Activated CD8-positive, alpha-beta memory T cell treated with anti-CD3 and anti-CD28 coated beads, Interleukin-2, amount 50 U/mL, for 1 hour (primary cell): Measurements from ENCODE around the gene CAVIN2.

Experiments used
- DNase-seq: peaks from one replicate; pipeline ENCODE4 v3.0.0-alpha.2; 2020; ENCODE audit errors: extremely low read depth

The CAVIN2 gene, protein sequence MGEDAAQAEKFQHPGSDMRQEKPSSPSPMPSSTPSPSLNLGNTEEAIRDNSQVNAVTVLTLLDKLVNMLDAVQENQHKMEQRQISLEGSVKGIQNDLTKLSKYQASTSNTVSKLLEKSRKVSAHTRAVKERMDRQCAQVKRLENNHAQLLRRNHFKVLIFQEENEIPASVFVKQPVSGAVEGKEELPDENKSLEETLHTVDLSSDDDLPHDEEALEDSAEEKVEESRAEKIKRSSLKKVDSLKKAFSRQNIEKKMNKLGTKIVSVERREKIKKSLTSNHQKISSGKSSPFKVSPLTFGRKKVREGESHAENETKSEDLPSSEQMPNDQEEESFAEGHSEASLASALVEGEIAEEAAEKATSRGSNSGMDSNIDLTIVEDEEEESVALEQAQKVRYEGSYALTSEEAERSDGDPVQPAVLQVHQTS

DNA sequence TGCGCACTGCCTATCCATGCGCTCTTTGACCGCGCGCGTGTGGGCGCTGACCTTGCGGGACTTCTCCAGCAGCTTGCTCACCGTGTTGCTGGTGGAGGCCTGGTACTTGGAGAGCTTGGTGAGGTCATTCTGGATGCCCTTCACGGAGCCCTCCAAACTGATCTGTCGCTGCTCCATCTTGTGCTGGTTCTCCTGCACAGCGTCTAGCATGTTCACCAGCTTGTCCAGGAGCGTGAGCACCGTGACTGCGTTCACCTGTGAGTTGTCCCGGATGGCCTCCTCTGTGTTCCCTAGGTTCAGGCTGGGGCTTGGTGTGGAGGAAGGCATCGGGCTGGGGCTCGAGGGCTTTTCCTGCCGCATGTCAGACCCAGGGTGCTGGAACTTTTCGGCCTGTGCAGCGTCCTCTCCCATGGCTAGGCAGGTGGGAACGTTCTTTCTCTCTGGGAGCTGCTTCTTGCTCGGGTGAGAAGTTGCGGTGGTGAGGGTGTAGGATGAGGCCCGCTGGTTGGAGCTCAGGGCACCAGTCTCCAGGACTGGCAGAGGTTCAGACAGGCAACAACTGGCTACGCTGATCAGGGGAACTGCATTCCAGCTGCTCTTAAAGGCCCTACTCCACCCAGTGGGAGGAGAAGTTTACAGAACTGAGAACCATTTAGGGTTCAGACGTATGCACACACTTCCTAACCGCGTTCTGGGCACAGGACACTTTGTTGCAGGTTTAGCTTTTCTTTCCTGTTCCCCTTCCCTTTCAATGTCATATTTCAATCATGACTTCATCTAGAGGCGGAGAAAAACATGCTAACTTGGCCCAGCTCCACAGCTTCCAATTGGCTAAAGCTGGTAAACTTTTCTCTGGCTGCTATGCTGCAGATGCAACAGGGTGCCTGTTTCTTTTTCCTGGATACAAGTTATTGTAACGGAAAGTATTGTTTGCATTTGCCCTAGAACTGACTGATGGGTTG lies at the start of gene CAVIN2:
Gene CAVIN2, minus strand, starts transcription at position 574 of the 962 bp plus-strand sequence. Its CDS starts 163 bp downstream, at position 411.
- no peak for DNase-seq

DNA sequence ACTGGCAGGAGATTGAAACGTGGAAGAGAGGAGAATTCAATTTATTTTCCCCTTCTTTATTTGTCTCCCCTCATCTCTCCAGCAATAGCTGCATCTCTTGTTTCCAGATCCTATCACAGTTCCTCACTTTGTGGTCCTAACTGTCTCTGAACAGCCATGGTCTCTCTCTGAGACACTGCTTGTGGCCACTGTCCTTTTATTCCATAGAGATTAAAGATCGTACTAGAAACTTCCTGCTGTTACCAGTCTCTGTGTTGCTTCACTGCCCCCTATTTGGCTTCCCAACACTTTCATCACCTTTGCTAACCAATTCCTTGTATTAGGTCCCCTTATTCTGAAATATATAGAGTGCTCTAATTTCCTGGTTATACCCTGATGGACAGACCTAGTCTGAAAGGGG lies 48.9 kb upstream of the CAVIN2 start:
- DNase-seq, result no peak

DNA sequence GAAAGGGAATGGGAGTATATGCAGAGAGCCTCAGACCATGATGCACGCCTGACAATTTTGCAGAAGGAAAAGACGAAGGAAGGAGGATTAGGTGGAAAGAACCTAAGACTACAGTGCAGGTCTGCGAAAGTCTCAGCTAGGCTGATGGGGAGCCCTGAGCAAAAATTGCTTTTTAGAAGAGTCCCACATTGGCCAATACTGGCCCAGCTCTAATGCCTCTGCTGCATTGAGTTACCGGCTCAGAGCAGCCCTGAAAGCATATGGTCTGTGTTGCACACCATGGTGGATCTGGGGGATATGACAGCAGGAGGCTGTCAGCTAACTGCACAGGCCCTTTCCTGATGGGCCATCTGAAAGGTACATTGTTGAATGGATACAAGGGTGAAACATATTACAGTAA lies 48.3 kb upstream of the CAVIN2 start:
- DNase-seq, result no peak

DNA sequence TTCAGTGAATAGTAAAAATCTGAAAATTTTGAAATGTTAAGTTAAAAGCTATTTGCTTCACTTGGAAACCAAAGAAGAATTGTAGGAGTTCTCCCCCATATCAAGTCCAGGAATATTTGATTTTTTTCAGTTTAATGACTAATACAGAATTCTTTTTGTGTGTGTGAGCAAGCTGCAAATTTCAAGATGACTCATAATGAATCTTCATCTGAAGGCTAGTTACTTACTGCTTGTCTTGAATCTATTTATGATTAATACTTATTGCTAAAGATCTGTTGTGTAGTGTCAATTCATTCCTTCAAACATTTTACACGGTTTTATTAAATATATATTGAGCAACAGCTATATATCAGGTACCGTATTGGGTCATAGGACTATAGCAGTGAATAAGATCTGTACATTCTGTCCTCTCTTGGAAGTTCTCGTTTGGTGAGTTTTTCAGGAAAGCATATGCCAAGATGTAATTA lies 47.8 kb upstream of the CAVIN2 start:
- DNase-seq, result no peak

DNA sequence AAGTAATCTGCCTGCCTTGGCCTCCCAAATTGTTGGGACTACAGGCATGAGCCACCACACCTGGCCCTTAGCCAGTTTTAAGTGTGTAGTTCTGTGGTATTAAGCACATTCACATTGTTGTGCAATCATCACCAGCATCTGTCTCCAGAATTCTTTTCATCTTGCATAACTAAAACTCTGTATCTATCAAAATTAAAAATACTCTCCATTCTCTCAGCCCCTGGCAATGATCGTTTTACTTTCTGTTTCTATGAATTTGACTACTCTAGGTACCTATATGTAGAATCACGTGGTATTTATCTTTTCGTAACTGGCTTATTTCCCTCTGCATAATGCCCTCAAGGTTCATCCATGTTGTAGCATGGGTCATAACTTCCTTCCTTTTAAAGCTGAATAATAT lies 45.5 kb upstream of the CAVIN2 start:
- no peak for DNase-seq

DNA sequence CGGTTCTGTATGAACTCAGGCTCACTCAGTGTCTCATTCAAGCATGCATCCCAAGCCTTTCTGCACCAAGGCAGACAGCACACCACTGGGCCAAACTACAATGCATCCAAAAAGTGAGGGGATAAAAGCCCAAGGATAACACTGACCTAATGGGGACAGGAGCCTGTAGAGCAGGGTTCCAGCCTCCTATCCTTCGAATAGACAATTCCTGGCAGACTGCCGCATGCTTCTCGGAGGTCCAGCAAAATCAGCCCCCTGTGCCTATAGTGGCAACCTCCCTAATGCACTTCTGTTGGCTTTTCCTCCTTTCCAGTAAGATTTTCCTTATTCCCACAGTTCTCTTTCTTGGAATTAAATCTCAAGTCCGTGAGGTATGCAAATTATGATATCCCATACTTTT lies 44.8 kb upstream of the CAVIN2 start:
- DNase-seq, result no peak

DNA sequence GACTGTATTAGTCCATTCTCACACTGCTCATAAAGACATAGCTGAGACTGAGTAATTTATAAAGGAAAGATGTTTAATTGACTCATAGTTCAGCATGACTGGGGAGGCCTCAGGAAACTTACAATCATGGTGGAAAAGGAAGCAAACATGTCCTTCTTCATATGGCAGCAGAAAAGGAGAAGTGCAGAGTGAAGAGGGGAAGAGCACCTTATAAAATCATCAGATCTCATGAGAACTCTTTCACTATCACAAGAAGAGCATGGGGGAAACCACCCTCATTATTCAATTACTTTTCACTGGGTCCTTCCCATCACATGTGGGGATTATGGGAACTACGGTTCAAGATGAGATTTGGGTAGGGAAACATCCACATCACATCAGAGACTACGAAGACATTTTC lies 43.0 kb upstream of the CAVIN2 start:
- DNase-seq, result no peak

DNA sequence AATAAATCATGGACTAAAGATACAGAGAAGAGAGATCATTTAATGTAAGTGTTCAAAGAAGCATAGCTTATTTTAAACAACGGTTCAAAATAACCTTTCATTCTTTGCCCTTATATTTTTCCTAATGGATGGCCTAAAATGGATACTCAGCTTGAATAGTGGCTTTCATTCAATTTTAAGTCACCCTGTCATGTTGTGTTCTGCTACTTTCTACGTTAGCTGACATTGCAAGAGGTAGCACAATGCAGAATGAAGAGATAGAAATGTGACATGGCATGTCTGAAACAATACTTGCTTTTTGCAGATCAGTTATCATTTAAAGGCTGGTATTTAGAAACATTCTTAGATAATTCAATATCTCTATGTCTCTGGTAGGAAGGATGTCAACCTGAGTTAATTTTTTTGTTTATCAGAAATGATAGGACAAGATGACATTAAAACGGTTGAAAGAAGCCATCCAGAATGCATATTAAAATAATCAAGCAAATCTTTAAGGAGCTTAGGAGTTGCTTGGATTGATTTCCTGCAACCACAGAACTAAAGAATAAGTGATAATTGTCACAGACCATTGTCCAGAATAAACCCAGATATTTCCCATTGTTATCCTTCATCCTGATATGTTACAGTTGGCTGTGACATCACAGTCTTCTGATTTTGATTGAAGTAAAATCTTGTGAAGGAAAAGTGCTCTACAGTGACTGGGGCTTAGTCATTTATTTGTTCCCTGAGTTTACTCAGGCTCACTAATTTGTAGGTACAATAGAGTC lies 41.7 kb upstream of the CAVIN2 start:
- no peak for DNase-seq

DNA sequence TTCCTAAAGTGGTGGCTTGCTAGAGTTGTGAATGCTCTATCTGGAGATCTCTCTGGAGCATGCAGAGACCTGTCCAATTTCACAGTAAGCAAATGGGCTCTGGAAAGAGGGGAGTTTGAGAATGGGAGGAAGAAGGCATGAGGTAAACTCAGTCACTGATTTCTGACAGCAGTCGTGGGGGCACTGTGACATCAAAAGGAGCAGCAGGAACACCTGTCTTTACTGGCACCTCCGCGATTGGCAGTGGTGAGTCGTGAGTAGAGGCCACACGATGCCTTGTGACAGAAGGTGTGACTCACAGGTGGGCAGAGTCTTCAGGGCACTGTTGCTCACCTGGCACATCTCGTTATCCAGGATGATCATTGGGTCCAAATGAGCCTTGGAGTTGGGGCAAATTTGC lies 38.8 kb upstream of the CAVIN2 start:
- no peak for DNase-seq

DNA sequence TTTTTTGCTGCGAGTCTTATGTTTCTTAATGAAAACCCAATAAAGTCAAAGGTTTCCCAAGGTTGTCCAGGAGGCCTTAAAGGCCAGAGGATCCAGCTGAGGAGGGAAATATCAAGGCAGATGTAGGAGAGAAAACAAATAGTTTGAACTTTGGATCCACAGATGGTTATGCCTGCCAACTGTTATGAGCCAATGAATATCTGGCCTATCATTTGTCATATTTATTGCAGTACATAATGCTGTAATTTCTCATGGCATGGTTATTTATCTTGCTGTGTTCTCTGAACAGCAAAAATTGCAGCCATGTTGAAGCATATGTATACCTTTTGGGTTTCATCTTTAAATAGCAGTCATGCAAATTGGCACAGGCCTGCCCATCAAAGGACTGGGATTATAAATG lies 38.2 kb upstream of the CAVIN2 start:
- no peak for DNase-seq

DNA sequence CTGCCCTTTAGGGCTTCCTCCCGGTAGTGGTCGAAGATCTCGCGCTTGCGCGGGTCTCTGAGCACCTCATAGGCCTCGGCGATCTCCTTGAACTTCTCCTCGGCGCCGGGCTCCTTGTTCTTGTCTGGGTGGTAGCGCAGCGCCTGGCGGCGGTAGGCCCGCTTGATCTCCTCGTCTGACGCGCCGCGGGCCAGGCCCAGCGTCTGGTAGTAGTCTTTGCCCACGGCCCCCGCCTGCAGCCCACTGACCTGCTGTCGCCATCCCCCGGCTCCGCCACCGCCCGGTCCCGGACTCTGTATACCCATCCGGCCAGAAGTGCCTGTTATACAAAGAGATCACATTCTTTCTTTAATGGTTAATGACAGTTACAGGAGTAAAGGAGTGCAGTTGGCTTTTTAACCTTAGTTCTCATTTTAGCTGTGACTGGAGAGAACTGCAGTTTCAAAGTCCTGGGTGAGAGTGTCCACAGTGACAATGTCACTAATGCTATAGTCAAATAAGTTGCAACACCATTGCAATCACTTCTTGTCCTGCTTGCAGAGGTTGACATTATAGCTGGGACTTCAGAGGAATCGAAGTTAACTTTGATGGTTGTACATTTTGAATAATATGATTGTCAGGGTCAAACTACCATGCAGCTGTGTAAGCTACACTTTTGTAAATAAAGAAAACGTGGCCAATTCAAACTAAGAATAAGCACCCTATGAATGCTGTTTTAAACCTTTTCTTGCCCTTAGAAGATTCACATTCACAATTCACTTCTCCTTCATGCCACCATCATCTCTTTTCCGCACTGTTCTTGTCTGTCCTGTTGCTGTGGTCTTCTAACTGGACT lies 35.3 kb upstream of the CAVIN2 start:
- no peak for DNase-seq

DNA sequence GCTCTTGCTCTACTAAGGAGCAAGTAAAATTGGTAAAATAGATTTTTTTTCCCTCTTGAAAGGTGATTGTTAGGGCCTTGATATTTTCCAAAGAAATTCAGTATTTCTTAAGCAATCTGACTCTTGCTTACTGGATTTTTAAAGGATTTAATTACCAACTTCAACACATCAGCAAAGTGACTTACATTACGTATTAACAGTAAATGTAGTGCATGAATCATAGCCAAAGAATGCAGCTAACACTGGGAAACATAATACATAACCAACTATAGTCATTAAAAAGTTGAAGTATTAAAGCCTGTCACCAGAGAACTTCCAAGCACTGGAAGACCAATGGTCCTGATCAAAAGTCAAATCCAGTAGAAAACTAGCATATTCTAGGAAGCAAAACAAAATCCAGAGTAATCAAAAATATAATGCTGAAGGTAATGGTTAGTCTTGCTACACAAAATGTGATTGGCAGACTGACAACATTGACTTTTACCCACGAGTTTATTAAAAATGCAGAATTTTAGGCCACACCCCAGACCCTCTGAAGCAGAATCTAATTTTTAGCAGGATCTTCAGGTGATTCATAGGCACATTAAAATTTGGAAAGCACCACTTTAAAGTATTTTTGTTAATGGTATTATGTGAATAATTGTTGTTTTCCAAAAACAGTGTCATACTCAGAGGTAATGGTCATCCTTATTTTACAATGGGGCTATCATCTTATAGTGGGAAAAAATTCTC lies 31.8 kb upstream of the CAVIN2 start:
- DNase-seq, result no peak

DNA sequence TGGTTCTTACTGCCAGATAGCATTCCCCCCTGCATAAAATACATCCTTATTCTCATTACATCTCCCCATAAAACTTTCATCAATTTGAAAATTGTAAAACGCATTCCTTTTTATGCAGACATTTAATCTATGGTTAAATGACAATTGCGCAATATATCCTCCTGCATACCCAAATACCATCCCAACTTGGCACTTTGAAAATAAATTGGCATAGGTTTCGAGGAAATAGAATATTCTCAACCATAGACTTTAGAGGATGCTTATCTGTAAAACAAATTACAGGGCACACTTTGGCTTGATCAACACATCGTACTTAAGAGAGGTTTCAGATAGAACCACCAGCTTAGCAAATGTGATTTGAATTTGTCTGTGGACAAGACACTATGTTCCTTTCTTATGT lies 31.0 kb upstream of the CAVIN2 start:
- DNase-seq, result no peak

DNA sequence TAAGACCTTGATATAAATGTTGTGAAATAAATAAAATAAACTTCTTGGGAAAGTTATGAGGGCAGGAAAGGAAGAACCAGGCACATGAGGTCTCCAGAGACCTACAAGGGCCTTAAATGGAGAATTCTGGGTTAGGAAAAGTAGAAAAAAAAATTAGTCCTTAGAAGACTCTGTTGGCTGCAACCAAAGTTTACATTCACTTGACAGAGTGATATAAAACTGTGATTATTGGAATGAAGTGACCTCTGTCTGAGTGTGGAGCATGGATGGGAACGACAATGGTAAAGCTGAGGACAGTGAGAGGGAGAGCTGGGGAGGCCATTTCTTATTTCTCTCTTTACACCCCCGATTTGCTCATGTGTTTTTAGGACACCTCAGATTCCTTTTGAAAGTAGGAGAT lies 29.0 kb upstream of the CAVIN2 start:
- DNase-seq, result no peak

DNA sequence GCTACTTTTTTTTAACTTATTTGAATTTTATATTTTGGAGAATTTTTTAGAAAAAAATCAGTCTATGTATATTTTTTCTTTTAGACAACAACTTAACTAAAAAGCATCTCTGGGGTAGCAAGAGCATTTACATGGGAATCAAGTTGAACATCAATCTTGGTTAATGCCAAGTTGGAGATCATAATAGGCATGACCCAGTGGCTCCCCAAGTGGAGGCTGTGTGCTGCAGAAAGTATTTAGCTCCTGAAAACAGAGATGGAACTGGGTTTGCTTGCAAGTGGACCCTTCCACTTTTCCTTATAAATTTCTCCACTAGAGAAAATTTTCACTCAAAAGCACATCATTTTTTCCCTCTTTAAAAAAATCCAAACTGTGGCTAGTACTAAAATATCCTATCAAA lies 23.9 kb upstream of the CAVIN2 start:
- no peak for DNase-seq

DNA sequence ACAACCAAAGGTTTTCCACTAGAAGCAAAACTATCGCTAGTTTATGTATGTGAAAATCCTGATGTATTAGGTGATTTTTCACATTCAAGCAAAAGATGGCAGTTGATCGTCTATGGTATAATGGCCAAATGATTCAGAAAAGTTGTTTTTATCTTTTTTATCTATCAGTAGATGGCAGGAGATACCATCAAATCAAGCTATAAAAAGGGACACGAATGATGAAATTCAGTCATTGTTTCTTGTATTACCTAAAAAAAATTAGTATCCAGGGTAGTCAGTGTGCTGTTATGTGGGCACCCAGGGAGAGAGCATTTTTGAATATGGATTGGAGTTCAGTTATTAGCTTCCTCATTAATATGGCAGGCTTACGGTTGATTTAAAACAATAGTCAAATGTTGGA lies 22.9 kb upstream of the CAVIN2 start:
- no peak for DNase-seq

DNA sequence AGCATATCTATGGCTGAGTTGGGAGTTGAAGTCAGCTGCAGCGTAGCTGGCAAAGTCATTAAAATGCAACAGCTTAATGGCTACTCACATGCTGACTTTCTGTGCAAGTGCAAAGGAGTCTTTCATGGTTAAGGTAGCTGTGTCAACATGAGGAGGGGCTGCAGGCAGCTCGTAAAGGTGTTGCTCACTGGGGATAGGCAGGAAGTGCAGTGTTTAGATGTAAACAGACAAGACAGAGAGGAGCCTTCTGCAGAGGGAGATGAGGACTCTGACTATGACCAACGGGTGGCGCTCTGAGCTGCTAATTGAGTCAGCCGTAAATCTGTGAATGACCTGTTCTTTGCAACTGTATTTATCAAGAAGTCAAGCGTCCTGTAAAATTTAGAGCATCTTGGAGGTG lies 22.3 kb upstream of the CAVIN2 start:
- no peak for DNase-seq

DNA sequence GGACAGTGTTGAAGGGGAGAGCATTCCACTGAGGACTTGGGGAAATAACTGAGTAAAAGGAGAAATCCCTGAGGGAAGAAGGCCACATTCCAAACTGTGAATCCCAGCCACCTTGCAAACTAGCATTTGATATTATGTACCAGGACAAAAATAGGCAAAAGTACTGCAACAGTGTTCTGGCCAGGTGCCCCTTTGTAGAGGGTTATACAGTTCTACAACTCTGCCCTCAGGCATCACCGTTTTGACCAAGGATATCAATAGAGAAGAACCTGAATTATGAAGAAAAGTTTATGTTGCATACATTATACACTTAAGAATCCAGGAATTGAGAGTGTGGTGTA lies 20.6 kb upstream of the CAVIN2 start:
- no peak for DNase-seq

DNA sequence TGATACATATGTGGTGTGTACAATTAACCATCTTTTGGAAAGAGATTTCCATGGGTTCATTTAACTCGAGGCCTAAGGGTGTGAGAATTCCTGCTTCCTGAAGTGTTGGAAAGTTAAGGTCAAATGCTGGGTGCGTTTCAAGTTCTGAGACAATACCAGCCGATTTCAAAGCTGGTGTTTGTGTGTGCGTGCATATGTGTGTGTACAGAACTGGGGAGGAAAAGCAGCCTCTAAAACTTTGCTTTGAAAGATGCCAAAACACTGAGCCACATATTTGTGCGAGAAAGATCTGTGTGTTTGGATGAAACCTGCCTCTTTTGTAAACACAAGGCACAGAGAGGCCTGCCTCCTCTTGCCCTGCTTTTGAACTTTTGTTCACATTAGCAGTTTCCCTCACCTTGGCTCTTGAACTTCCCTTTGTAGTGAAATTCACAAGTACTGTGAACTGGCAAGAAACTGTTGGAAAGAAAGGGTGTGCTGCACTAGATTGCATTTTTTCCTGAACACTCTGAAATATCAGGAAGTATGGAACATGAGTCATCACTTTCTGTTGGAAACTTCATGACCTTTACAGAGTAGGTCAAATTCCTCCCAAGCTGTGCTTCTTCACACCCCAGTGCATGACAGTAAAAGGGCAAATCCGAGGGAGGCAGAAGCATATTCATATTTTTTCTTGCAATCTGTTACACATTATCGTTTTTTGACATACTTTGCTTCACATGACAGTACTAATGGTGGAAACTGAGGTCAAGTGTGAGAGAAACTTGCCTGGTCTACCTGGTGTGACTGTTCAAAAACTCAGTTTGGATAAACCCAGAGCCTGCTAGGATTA lies 20.0 kb upstream of the CAVIN2 start:
- DNase-seq, result no peak

DNA sequence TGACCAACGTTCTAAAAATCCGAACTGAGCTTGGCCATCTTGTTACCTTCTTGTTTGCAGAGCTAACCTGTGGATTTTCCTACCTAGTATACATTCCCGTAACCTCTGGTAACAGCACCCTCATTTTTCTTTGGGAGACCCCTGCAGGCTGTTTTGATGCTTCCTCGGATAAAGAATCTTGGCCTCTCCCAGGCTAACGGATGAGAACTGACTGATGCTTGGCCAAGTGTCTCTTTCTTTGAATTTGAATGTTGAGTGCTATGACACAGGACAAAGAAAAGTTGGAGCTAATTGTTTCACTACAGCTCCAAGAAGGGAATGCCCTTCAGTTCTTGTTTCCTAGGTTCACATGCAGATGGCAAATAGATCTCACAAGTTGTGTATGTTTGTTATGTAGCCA lies 19.3 kb upstream of the CAVIN2 start:
- no peak for DNase-seq
